Fibroblast of lung (primary cell): ENCODE measurements around the gene HEPN1.

Experiments used
- CTCF ChIP-seq, 2 donors: IDR thresholded peaks in 1 of 2; conservative IDR thresholded peaks in 1 of 2; 1 replicate in 1 of 2; 2 replicates in 1 of 2; pipeline ENCODE4 v1.5.1; 2011 to 2012; ENCODE audit warnings: low read length in 2 of 2, control low read depth in 1 of 2, inconsistent platforms in 1 of 2, low read depth in 1 of 2, mild to moderate bottlenecking in 1 of 2
- EZH2 ChIP-seq: IDR thresholded peaks from 2 replicates; pipeline ENCODE4 v1.5.1; 2012; ENCODE audit warnings: low read length, control low read depth, mild to moderate bottlenecking; ENCODE audit errors: missing control alignments

GRCh38 chr11:124894606-124895430, 24.2 kb upstream of the HEPN1 start:
- TF ChIP-seq CTCF (conservative IDR thresholded peaks at IDR 0.05 in 1 of 2, IDR thresholded peaks at IDR 0.05 in 1 of 2; ENCODE audit: low read depth in 1 of 2, low read length in 2 of 2) (no peak), EZH2 (no peak)
